Caco-2 (cell line): ENCODE results near the gene TP53BP2. TPM values are rescaled to one million over a fixed set of nuclear protein-coding genes. Genes with fewer than 3 reads are reported as not detected.

ENCODE experiments used
- BruUV-seq: library from RNA; stranded (reverse); fragments of 400-500 nt; replicated peaks from 2 replicates; lab custom pipeline; 2021; lab: Mats Ljungman, UMichigan
- CTCF ChIA-PET: fragments of 300-600 bp; sonication (Branson Sonifier 250); formaldehyde crosslinking; loops from one replicate; lab custom pipeline; 2022; ENCODE audit warnings: antibody characterized with exemption; lab: Charles Lee
- POLR2A ChIA-PET: fragments of 300-600 bp; sonication (Branson Sonifier 250); formaldehyde crosslinking; loops from one replicate; lab custom pipeline; 2022; ENCODE audit warnings: antibody characterized with exemption; lab: Charles Lee
- DNase-seq, 2 experiments: peaks; one replicate each; pipeline versions ENCODE4 v3.0.0 to v3.0.0-alpha.2; 2020 to 2022
- H3K27me3 ChIP-seq: replicated peaks from 2 replicates; pipeline ENCODE4 v1.6.0; 2011; ENCODE audit warnings: low read length; ENCODE audit not compliant: control insufficient read depth, insufficient read depth
- H3K36me3 ChIP-seq: 2 replicates; pipeline ENCODE4 v1.5.1; 2011; ENCODE audit warnings: low read length; ENCODE audit not compliant: control insufficient read depth, insufficient read depth
- H3K4me1 ChIP-seq: fragments of 250-450 bp; sonication (Bioruptor Pico); 2 replicates; pipeline ENCODE4 v1.5.1; 2020; ENCODE audit warnings: mild to moderate bottlenecking
- H3K4me3 ChIP-seq: 2 replicates; pipeline ENCODE4 v1.5.1; 2011; ENCODE audit warnings: low read depth, mild to moderate bottlenecking, control low read depth, low read length
- H3K9me3 ChIP-seq: fragments of 250-450 bp; sonication (Bioruptor Pico); 2 replicates; pipeline ENCODE4 v1.5.1; 2020; ENCODE audit warnings: mild to moderate bottlenecking, moderate library complexity
- H3K27ac Mint-ChIP-seq: one replicate; pipeline ENCODE4 v1.8.0; 2022; ENCODE audit warnings: mixed read lengths; ENCODE audit not compliant: unreplicated experiment
- H3K27me3 Mint-ChIP-seq: one replicate; pipeline ENCODE4 v1.8.0; 2022; ENCODE audit warnings: mixed read lengths; ENCODE audit not compliant: insufficient read depth, unreplicated experiment
- H3K36me3 Mint-ChIP-seq: one replicate; pipeline ENCODE4 v1.8.0; 2022; ENCODE audit warnings: mild to moderate bottlenecking, mixed read lengths; ENCODE audit not compliant: insufficient read depth, unreplicated experiment
- H3K4me1 Mint-ChIP-seq: one replicate; pipeline ENCODE4 v1.8.0; 2022; ENCODE audit warnings: low read depth, mixed read lengths; ENCODE audit not compliant: unreplicated experiment
- H3K4me3 Mint-ChIP-seq: one replicate; pipeline ENCODE4 v1.8.0; 2022; ENCODE audit warnings: mild to moderate bottlenecking, moderate library complexity, mixed read lengths; ENCODE audit not compliant: unreplicated experiment
- H3K9me3 Mint-ChIP-seq: one replicate; pipeline ENCODE4 v1.8.0; 2022; ENCODE audit warnings: mixed read lengths; ENCODE audit not compliant: unreplicated experiment
- CTCF ChIP-seq, 2 experiments: fragments of 200-600 bp in 1 of 2; IDR thresholded peaks; 1 replicate in 1 of 2; 2 replicates in 1 of 2; pipeline versions ENCODE4 v1.5.1 to v1.8.0; 2011 to 2022; ENCODE audit warnings: antibody characterized with exemption in 1 of 2, control low read depth in 1 of 2, inconsistent platforms in 1 of 2, low read depth in 1 of 2, low read length in 1 of 2, mild to moderate bottlenecking in 1 of 2, moderate library complexity in 1 of 2; ENCODE audit not compliant: insufficient read depth in 1 of 2, severe bottlenecking in 1 of 2, unreplicated experiment in 1 of 2
- intact Hi-C: fragments of 100-400 bp; cut with micrococcal nuclease; formaldehyde crosslinking; loops from one replicate; pipeline ENCODE4 v1.10.0; 2022; ENCODE audit not compliant: unreplicated experiment
- total RNA-seq: library from RNA; stranded (reverse); gene quantifications from 2 replicates; pipeline ENCODE4 v1.2.3, GENCODE V29; 2022

Gene TP53BP2
- total RNA-seq, 1 experiment from 2014 or later: 49.6 TPM

DNA sequence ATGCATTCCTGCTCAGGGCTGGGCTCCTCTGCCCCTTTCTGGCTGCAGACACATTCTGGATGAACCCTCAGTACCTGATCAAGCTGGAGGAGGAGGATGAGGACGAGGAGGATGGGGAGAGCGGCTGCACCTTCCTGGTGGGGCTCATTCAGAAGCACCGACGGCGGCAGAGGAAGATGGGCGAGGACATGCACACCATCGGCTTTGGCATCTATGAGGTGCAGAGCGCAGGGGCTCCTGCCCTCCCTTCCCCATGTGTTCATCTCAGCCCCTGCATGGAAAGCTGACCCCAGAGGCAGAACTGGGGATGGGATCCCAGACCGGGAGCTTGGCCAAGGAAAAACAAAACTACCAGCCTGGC is 90.3 kb downstream of the TP53BP2 start:
- H3K27me3 ChIP-seq: no peaks in the 10 kb centered on the region
- H3K4me3 ChIP-seq: no peak overlapping the region
- H3K9me3 Mint-ChIP-seq: no peaks in the 10 kb centered on the region
- no peaks in the 10 kb centered on the region for H3K27me3 Mint-ChIP-seq
- CTCF ChIA-PET: no interaction called here
- DNase-seq: no peak
- H3K4me1 Mint-ChIP-seq: peaks cover 25% of the 10 kb centered on the region
- BruUV-seq: no TSS peak
- no peak overlapping the region for H3K4me3 Mint-ChIP-seq
- peaks cover 73% of the 10 kb centered on the region for H3K36me3 Mint-ChIP-seq
- no peak for TF ChIP-seq CTCF (IDR thresholded peaks at IDR 0.05; ENCODE audit: insufficient read depth in 1 of 2, low read depth in 1 of 2, low read length in 1 of 2, severe bottlenecking in 1 of 2, unreplicated experiment in 1 of 2)
- no peaks in the 10 kb centered on the region for H3K9me3 ChIP-seq
- peaks cover 7% of the 10 kb centered on the region for H3K36me3 ChIP-seq
- intact Hi-C loops: no loop called here
- POLR2A ChIA-PET: no interaction called here
- H3K27ac Mint-ChIP-seq: no peak overlapping the region
- H3K4me1 ChIP-seq: peaks cover 17% of the 10 kb centered on the region

- no peaks in the 10 kb centered on the region for H3K27me3 Mint-ChIP-seq
- peaks cover 12% of the 10 kb centered on the region for H3K4me1 ChIP-seq
- no peak overlapping the region for H3K27ac Mint-ChIP-seq
- DNase-seq: no peak
- ChIA-PET POLR2A (no interaction called here), CTCF (no interaction called here)
- no peaks in the 10 kb centered on the region for H3K27me3 ChIP-seq
- no peaks in the 10 kb centered on the region for H3K9me3 ChIP-seq
- H3K36me3 Mint-ChIP-seq: peaks cover 74% of the 10 kb centered on the region
- H3K36me3 ChIP-seq: peaks cover 7% of the 10 kb centered on the region
- no peak overlapping the region for H3K4me3 Mint-ChIP-seq
- H3K9me3 Mint-ChIP-seq: no peaks in the 10 kb centered on the region
- TF ChIP-seq CTCF (IDR thresholded peaks at IDR 0.05; ENCODE audit: insufficient read depth in 1 of 2, low read depth in 1 of 2, low read length in 1 of 2, severe bottlenecking in 1 of 2, unreplicated experiment in 1 of 2): no peak
- intact Hi-C loops: no loop called here
- BruUV-seq: no TSS peak
- H3K4me1 Mint-ChIP-seq: peaks cover 26% of the 10 kb centered on the region
- H3K4me3 ChIP-seq: no peak overlapping the region
These were observed 90.9 kb downstream of the TP53BP2 start for GRCh38 chr1:223754681-223755431.

DNA sequence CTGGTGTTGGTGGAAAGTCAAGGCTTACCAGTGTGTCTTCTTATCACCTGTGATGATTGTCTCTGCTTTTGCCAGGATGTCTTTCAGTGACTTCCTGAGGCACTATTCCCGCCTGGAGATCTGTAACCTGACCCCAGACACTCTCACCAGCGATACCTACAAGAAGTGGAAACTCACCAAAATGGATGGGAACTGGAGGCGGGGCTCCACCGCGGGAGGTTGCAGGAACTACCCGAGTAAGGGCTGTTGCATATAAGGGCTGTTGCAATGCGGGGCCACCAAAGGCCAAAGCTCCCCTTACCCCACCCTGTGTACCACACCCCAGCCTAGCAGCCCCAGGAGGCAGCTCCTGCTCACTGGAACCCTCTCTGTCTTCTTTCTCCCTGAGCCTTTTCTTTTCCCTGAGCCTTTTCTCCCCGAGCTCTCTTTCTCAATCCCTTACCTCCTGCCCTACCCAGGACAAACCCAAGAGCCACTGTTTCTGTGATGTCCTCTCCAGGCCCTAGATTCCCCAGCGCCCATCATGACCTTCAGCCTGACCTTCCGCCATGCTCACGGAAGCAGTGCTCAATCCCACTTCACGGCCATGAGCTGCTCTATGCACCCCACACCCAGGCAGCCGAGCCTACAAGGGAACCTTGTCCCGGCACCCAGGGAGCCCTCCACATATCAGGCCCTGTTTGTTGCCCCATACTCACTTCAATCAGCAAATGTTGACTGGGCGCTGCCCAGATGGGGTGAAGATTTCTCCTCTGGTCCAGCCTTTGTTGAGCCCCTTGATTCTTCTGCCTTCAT is 92.8 kb downstream of the TP53BP2 start:
- no peak overlapping the region for H3K27ac Mint-ChIP-seq

More for the DNA sequence above, 92.8 kb downstream of the TP53BP2 start:
- no peaks in the 10 kb centered on the region for H3K4me1 ChIP-seq
- H3K36me3 ChIP-seq: peaks cover 7% of the 10 kb centered on the region
- CTCF ChIA-PET: interaction anchor here (0.6 kb wide), 1 partner anchor 403 kb away, joined by 4 read pairs; no protein-coding TSS in a partner anchor
- no peaks in the 10 kb centered on the region for H3K27me3 ChIP-seq
- no peaks in the 10 kb centered on the region for H3K9me3 Mint-ChIP-seq
- peaks cover 23% of the 10 kb centered on the region for H3K4me1 Mint-ChIP-seq
- DNase-seq: no peak
- intact Hi-C loops: no loop called here
- peaks cover 73% of the 10 kb centered on the region for H3K36me3 Mint-ChIP-seq
- POLR2A ChIA-PET: interaction anchor here (0.5 kb wide), 1 partner anchor 24 kb away, joined by 3 read pairs; no protein-coding TSS in a partner anchor
- no peaks in the 10 kb centered on the region for H3K27me3 Mint-ChIP-seq
- H3K9me3 ChIP-seq: no peaks in the 10 kb centered on the region
- TF ChIP-seq CTCF (IDR thresholded peaks at IDR 0.05; ENCODE audit: insufficient read depth in 1 of 2, low read depth in 1 of 2, low read length in 1 of 2, severe bottlenecking in 1 of 2, unreplicated experiment in 1 of 2): no peak
- H3K4me3 ChIP-seq: no peak overlapping the region
- no TSS peak for BruUV-seq
- H3K4me3 Mint-ChIP-seq: no peak overlapping the region
